Right ventricle myocardium superior (tissue), 1 donor: ENCODE measurements around the gene RHEB. TPM values are rescaled to one million over a fixed set of nuclear protein-coding genes. Genes with fewer than 3 reads are reported as not detected.

Source experiments
- ATAC-seq: fragments of 200-7000 bp; cut with Tn5 transposase; one replicate; pipeline ENCODE4 v1.9.1; 2020; ENCODE audit warnings: mild to moderate bottlenecking; ENCODE audit not compliant: poor library complexity
- DNase-seq: peaks from one replicate; pipeline ENCODE4 v3.0.0-alpha.2; 2020
- intact Hi-C: fragments of 100-400 bp; cut with DNase I; formaldehyde crosslinking; loops from one replicate; pipeline ENCODE4 v1.11.2; 2022
- total RNA-seq: library from RNA; stranded (reverse); fragmentation: NEBNext Ultra II Directional; extraction: Animal tissue kit (Norgen Biotek cat#: 25700); gene quantifications from one replicate; pipeline ENCODE4 v1.2.1, GENCODE V29; 2021
- donor health status: DM: no; HTN: yes; CAD: no; lungs with severe emphysema.

Gene RHEB
- total RNA-seq, 1 donor from 2014 or later = 119 TPM

GRCh38 chr7:151509670-151510333, 9.9 kb downstream of the RHEB start:
- DNase-seq (no peak), ATAC-seq (no peak)
- intact Hi-C loops = loop anchor here (5.0 kb wide), 1 partner anchor 48 kb away; no protein-coding TSS in a partner anchor

- intact Hi-C loops = no loop called here
- ATAC-seq (no peak), DNase-seq (no peak)
These were observed 10.7 kb downstream of the RHEB start for GRCh38 chr7:151508991-151509390.

GRCh38 chr7:151507806-151508205, 11.9 kb downstream of the RHEB start:
- ATAC-seq (no peak), DNase-seq (no peak)
- intact Hi-C loops = no loop called here

GRCh38 chr7:151506901-151507382, 12.8 kb downstream of the RHEB start:
- no peak for DNase-seq
- intact Hi-C loops = no loop called here
- ATAC-seq = peak; percentile 45

- ATAC-seq (no peak), DNase-seq (no peak)
- intact Hi-C loops = no loop called here
These were observed 13.7 kb downstream of the RHEB start for GRCh38 chr7:151505836-151506468.

- ATAC-seq (no peak), DNase-seq (no peak)
- intact Hi-C loops = no loop called here
These were observed 14.3 kb downstream of the RHEB start for GRCh38 chr7:151505433-151505832.

- intact Hi-C loops = no loop called here
- ATAC-seq = no peak
- no peak for DNase-seq
These were observed 14.9 kb downstream of the RHEB start for GRCh38 chr7:151504715-151505326.

- intact Hi-C loops = no loop called here
- no peak for DNase-seq
- ATAC-seq = peak; percentile 82
These were observed 15.6 kb downstream of the RHEB start for GRCh38 chr7:151503902-151504714.

- ATAC-seq (no peak), DNase-seq (no peak)
- intact Hi-C loops = no loop called here
These were observed 18.0 kb downstream of the RHEB start for GRCh38 chr7:151501676-151502075.

- DNase-seq (no peak), ATAC-seq (no peak)
- intact Hi-C loops = no loop called here
These were observed 21.2 kb downstream of the RHEB start for GRCh38 chr7:151498495-151498894.

- no peak for ATAC-seq
- intact Hi-C loops = no loop called here
- DNase-seq = no peak
These were observed 22.3 kb downstream of the RHEB start for GRCh38 chr7:151497306-151497871.

GRCh38 chr7:151495360-151495759, 24.3 kb downstream of the RHEB start:
- DNase-seq (no peak), ATAC-seq (no peak)
- intact Hi-C loops = no loop called here

GRCh38 chr7:151494298-151495284, 25.1 kb downstream of the RHEB start:
- DNase-seq = no peak
- intact Hi-C loops = no loop called here

GRCh38 chr7:151493083-151493482, 26.6 kb downstream of the RHEB start:
- no peak for ATAC-seq
- DNase-seq = no peak
- intact Hi-C loops = no loop called here

More at GRCh38 chr7:151494298-151495284, 25.1 kb downstream of the RHEB start:
- no peak for ATAC-seq

- ATAC-seq (no peak), DNase-seq (no peak)
- intact Hi-C loops = no loop called here
These were observed 27.8 kb downstream of the RHEB start for GRCh38 chr7:151491859-151492258.

- intact Hi-C loops = no loop called here
- DNase-seq (no peak), ATAC-seq (no peak)
These were observed 29.1 kb downstream of the RHEB start for GRCh38 chr7:151490456-151491105.

- ATAC-seq (no peak), DNase-seq (no peak)
- intact Hi-C loops = no loop called here
These were observed 30.2 kb downstream of the RHEB start for GRCh38 chr7:151489498-151489897.
